HG03565 (cell line): ENCODE results near the gene HEMK1.

Experiments
- ATAC-seq: cut with Tn5 transposase; IDR thresholded peaks from one replicate; pipeline ENCODE4 v1.9.1; 2021; ENCODE audit warnings: mild to moderate bottlenecking, moderate library complexity; ENCODE audit not compliant: unreplicated experiment

HEMK1 gene

DNA sequence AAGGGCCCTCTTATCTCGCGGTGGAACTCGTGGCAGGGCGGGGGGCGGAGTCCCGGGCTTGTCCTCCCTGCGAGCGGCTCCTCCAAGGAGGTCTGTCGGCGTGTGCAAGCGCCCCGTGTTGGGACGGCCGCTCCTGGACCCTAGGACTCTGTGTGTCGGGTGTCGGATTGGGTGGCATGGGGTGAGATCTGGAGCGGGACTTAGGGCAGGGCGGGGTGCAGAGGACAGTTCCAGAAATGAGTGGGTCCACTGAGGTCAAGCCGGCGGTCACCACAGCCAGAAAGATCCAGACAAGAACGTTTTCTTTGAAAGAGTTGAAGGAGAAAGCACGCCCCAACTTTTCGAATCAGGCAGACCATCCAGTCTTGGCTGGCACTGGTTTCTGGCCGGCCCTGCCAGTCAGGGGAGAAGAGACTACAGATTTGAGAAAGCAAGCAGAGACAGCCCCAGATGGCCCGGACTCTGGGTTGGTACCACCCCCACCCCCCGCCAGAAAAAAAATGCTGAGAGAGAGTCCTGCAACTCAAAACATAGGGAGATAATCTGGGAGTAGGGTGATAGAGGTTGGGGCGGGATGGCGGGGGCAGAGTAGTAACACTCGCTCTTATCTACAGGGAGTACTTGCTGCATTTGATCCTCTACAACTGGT lies 43.0 kb downstream of the HEMK1 start:
- no peak for ATAC-seq

DNA sequence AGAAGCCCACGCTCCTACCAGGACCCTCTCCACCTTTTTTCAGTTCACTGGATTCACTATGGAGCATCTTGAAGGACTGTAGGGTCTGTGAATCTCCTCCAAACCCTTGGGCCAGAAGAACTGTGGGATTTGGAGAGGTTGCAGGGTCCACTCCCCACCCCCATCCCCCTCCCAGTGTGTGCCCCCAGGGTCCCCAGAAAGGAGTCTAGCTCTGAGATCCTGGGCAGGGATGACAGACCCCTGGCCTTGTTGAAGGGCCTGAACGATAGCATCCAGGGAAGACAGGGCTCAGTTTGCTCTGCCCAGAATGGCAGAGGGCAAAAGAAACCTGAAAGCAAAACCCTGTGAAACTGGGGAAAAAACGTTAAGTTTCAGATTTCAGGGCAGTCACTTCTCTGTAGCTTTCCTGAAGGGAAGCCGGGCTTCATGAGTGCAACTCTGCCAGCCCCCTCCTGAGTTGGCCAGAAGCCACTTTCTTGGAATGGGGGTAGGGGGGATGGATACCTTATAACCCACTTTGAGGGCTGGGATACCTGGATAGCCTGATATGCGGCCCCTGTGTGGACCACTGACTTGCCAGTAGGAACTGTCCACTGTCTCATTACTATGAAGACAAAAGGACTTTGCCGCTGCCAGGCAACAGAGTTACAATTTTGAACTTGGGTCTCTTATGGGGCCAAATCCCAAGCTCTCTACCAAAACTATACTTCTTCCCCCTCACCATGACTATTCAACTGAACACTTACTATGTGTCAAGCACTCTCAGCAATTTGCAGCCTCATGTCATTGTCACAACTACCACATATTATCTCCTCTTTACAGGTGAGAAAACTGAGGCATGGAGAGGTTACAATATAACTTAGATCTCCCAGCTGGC lies 43.9 kb downstream of the HEMK1 start:
- no peak for ATAC-seq

DNA sequence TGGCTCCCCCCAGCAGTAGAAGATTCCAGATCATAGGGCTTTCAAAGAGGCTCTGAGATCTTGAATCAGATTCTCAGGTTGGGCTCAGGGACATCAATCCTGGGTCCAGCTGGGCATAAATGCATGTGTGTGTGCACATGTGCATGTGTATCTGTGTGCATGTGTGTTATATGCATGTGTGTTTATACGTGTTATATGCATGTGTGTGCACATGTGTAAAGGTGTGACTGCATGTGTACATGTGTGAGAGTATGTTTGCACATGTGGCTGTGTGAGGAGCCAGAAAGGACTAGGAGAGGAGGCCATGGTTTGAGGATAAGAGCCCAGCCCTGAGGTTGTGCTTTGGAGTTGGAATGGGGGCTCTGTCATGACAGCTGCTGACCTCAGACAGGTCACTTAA lies 45.9 kb downstream of the HEMK1 start:
- ATAC-seq, result no peak

DNA sequence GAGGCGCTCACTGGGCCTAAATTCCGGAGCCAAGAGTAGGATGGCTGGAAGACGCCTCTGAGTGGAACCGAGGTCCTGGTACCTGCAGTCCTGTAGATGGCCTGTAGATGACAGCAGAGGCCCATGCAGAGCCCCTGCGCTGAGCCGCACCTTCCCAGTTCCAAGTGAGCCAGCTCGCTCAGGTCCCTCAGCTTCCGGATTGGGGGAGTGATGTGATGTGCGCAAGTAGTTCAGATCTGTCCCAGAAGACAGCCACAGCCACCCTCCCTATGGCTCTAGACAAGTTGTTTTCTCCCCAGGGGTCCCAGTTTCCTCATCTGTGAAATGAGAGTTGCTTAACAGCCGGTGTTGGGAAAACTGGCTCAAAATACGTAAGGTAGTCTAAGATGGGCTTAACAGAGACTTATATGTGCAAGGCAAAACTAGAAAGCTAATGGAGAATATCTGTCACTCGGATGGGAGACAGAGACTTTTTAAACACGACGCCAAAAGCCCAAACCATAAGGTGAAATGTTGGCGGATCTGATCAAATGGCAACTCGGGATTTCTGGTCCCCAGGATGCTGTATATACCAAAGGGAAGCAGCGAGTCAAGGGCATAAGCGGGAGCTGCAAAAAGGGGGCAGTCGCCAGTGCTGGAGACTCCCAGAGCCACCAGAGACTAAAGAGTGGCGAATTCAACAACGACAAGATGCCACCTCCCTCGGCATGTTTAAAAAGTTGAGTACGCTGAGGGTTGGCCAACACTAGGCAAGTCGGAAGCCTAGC lies 46.9 kb downstream of the HEMK1 start:
- ATAC-seq, result peak; percentile 31

DNA sequence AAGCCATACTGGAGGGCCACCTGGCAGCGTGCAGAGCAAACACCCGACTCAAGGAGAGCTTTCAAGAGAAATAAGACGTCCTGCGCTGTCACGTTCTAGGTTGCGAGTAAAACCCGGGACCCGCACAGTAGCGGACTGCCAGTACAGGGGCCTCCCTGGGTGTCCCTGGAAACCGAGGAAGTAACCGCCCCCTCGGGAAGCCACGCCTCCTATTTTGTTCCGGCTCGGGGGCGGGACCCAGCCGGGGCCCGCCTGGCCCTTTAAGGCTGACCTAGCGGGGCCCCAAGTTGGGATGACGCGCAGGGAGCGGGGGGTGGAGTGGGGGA lies 47.4 kb downstream of the HEMK1 start:
- peak; percentile 65 for ATAC-seq

DNA sequence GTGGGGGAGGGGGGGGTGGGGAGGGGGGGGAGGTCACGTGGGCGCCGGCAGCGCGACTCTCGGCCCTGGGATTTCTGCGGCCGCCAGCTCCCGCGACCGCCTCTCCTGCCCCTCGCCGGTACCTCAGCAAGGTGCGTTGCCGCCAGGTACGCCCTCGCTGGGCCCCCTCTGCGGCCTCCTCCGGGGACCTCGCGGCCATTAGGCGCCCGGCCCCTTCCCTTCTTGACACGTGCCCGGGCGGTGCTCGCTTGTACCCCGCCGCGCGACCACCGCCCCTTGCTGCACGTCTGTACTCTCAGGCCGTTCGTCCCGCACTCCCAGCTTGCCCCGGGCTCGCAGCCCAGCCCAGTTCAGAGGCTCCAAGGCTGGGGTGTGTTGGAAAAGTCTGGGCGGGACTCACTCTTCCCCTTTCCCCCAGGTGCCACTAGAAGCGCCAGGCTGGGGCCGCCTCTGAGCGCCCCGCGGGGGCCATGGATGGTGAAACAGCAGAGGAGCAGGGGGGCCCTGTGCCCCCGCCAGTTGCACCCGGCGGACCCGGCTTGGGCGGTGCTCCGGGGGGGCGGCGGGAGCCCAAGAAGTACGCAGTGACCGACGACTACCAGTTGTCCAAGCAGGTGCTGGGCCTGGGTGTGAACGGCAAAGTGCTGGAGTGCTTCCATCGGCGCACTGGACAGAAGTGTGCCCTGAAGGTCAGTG lies 47.9 kb downstream of the HEMK1 start, which contains the start of gene MAPKAPK3:
Gene MAPKAPK3, plus strand, starts transcription at position 56 of the 696 bp plus-strand sequence. Its CDS starts 415 bp downstream, at position 471.
- peak; percentile 10 for ATAC-seq

DNA sequence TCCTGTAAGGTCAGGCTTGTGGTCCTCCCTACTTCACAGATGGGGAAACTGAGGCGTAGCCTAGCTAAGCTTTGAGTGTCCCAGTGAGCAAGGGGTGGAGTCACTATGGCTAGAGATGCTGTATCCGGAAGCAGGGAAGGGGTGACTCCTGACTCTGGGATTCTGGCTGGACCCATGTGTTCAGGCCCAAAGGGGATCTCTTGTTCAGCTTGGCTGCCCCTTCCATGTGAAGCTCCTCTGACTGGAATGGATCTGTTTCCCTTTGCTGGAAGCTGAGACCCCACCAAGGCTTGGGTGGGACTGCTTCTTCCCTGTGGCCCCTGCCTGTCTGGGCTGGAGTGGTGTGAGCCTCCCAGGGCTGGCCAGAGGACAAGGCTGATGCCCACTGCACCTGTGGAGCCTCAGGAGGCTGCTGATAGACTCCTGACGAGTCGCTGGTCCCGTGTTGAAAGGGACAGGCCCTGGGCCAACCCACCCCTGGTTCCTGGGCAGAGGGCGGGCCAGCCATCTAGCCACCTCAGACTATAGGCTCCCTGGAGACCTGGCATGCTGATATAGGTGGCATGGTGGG lies 48.7 kb downstream of the HEMK1 start:
- no peak for ATAC-seq

DNA sequence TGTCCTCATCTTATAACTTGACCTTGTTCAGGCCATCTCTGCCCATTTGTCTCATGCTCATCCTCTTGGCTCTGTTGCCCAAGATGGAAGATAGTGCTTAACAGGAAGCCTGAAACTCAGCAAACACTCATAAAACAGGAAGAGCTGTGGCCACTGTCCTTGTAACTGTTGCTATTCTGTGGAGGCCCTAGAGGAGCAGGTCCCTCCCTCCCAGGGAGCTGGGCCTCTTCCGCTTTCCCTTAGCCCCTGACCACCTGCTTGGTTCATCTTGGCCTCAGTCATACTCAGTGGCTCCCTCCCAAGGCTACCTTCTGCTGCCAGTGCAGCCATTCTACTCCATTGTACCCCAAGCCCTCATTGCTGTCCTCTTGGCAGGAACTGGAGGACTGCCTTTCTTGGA lies 51.1 kb downstream of the HEMK1 start:
- no peak for ATAC-seq

DNA sequence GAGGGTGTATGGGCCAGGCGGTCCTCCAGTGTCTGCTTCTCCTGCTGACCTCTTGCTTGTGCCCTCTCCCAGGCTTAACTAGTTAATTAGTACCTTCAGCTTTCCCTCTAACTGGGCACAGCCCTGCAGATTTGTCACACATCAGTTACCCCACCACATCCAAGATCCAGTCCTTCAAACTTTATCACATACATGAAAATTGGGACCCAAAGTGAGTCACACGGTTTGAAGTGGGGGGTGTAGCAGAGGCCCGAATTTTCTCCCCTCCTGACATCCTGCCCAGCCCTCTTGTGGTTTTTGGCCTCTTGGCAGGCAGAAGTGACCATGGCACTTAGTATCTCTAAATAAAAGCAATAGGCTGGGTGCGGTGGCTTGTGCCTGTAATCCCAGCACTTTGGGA lies 51.5 kb downstream of the HEMK1 start:
- no peak for ATAC-seq

DNA sequence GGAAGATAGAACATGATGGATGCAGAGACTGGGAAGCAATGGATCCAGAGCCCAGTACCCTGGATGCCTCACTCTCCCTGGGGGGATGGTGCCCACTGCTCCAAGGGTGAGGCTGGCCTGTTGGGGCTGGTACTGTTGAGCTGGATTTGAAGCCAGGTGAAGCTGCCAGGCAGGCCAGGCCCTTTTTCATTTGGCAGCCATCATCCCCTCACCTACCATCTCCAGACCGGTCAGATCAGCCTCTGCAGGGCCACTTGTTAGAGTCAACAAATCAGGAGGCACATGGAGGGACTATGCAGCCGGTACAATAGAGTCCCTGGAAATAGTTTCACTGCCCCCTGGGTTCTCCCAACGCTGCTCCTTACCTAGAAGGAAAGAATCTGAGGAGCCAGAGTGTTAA lies 53.6 kb downstream of the HEMK1 start:
- ATAC-seq, result no peak

DNA sequence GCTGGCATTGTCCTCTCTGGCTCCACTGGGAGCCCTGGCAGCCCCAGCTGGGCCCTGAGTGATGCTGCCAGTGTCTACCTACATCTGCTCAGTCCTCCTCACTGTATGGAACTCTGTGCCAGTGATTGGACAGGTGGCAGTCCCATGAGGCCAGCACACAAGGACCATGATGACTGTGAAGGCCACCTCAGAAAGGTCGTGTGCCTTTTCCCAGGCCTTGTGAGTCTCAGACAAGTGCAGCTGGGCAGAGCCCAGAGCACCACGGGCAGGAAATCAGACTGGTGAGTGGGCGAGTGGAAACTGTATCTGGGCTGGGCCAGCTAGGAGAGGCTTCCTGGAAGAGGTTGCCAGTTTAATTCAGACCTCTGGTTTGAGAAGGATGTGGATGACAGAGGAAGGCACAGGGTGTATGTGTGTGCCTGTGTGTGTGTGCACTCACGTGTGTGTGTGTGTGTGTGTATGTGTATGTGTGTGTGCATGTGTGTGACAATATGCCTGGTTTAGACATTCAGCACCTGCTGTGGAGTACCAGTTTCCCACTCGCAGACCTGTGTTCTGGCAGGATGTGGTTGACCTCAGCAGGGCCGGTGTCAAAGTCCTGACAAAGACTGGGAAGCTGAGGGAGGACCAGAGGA lies 54.6 kb downstream of the HEMK1 start:
- ATAC-seq, result no peak

DNA sequence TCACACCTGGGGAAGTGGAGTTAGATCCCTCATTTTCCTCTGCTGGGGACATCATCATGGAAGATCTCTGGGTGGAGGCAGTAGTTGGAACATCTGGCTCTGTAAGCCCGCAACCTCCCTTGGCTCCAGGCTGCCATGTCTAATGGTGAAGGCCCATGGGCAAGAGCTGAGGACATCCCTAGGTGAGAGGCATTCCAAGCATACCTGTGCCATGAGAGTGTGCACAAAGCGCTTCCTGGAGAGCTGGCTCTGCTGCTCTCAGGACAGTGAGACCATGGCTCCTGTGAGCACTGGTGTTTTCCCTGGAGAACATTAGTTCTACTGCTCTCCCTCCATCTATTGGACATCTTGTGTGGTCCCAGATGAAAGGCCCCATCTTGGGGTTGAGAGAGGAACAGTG lies 55.3 kb downstream of the HEMK1 start:
- no peak for ATAC-seq

DNA sequence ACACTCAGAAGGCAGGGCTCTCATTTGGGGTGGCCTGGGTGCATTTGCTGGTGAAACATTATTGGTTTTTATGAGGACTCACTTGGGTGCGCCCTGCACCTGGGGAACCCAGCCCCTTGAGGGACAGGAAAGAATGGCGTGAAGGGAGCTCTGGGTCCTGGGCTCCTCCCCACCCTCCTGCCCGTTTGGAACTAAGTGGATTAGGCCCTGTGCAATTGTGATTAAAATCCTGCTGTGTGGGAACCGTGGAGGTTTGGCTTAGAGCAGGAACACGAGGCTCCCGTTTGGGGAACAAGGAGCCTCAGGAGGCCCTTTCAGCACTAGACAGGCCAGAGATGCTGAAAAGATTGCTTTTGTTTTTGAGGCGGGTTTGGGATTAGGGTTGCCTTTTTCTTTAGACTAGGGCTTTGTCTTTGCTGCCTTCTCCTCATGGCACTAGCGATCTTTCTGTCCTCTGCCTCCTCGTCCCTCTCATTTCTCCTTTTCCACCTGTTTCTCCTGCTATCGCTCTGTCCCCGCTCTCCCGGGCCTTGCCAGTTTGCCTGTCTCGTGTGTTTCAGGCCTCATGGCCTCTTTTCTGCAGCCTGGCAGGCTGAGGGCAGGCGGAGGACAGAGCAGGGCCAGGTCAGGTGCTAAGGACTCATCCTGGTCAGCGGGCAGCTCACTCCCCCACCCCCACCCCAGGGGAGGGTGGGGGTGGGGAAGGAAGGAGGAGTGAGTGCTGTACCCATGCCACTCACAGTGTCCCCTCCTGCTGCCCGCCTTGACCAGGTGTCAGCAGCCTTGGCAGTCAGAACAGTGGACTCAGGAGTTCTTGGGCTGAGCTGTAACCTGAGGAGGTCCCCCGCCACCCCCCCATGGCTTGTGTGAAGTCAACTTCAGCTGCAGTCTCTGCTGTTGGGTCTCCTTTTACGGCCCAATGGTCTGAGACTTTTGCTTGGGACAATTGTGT lies 56.2 kb downstream of the HEMK1 start:
- no peak for ATAC-seq

DNA sequence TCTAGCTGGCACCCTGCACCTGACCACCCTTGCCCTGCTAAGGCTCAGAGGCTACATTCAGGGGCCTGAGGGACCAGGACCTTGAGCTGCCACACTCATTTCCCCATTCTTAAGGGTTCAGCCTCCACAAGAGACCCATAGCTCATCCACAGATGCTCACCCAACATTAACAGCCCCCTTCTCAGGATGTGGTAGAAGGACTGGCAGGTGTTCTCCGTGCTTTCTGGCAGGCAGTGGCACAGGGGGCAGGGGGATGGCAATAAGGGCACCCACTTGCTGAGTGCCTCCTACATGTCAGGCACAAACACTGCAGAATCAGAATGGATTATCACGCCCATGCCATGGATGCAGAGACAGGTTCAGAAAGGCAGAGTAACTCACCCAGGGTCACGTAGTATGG lies 57.1 kb downstream of the HEMK1 start:
- ATAC-seq, result no peak

DNA sequence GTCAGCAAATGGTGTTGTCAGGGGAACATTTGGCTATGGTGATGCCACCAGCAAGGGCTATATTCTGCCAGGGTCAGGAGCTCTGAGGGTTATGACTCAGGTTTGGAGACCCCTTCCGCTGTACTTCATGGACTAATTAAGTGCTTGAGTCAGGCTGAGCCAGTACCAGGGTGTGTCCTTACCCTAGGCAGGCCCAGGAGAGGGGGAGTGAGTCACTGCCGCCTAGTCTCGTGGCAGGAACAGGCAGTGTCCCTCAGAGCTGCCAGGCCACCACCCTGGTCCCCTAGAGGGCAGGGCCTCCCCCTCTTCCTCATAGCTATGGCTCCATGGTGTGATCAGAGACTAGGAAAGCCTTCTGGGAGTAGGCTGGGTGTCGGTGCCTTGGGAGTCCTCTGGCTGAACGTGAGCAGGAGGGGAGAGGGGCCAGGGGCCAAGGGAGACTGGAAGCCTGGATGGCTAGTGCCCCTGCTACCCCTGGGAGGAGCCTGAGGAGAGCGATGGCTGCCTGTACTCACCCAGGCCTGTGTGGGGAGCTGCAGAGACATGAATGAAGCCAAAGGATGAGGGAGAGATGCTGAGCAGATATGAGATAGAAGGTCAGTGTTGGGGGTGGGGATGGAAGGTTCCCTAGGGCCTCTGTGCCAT lies 58.2 kb downstream of the HEMK1 start:
- no peak for ATAC-seq

DNA sequence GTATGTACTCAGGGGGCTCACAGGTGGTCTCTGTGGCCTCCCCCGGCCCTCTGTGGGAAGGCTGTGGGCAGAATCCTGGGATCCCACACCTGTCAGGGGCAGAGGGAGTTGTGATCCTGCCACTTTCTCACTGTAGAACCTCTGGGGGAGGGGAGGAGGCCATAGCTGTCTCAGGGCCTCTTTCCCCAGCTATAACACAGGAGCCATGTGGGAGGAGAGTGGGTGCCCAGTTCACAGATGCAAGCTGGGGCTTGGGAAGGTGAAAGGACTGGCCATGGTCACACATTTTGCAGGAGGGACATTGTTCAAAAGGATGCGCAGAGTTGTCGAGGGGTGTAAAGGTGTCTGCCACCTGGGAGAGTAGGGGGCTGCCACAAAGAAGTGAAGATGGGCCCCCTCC lies 59.3 kb downstream of the HEMK1 start:
- ATAC-seq, result no peak

DNA sequence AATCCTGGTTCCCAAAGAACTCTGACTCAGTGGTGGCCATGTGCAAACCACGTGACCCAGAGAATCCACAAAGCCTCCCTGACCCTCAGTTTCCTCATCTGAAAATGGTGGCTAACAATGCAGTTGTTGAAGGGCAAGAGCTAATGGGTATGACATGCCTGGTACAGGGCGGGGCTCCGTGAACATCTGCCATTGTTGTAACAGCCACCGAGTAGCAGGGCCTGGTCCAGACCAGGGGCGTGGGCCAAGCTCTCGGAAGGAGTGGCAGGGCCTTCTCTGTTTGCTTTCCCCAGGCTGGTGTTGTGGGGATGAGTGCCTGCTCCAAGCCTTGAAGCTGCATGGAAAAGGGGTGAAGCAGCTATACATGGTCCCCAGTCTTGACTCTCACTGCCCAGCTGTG lies 61.1 kb downstream of the HEMK1 start:
- no peak for ATAC-seq

DNA sequence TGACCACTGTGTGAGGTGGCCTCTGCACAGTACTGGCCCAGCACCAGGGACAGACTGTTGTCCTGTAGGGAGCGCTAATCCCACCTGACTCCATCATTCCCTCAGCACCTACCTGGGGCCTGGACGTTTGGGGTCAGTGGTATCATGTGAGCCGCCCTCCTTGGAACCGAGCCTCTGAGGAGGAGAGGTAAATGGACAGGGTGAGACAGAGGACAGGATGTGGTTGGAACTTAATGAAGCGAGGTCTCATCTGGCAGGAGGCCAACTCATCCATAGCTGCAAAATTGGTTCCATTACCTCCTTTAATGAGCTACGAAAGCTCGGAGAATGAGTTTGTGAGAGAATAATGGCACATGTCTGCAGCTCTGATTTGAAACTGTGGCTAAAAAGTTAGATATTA lies 61.6 kb downstream of the HEMK1 start:
- ATAC-seq, result no peak

DNA sequence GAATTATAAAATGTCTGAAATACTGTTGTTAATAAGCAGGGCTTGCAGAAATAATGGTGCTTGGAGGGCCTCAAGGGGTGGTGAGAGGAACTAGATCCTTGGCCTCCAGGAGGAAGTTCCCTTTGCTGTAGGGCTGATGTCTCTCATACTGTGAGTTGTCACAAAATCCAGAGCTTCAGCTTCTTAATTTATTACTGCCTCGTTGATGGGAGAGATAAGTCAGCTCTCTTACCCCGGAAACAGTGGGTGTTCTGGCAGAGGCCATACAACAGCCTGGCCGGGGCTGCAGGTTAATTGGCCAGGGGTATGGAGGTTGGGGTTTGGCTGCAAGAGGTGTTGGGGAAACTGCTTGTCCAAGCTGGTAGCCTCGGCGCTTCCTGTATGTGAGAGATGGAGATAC lies 63.1 kb downstream of the HEMK1 start:
- no peak for ATAC-seq
